NCI-H1105 (cell line): ENCODE measurements around the gene COL6A1.

Experiments used
- DNase-seq: peaks from one replicate; lab custom pipeline; 2025; lab: John Stamatoyannopoulos, UW

COL6A1 gene

GRCh38 chr21:45981151-45982091 lies at the start of gene COL6A1:
COL6A1 (plus strand) TSS chr21:45981770; CDS start chr21:45981851, 81 bp downstream.
- DNase-seq, result peak; percentile 64

- no peak for DNase-seq
Measured at GRCh38 chr21:45932922-45933502, 48.6 kb upstream of the COL6A1 start.

GRCh38 chr21:45934085-45934484 lies 47.5 kb upstream of the COL6A1 start:
- DNase-seq, result no peak

- DNase-seq, result no peak
Measured at GRCh38 chr21:45934554-45934953, 47.0 kb upstream of the COL6A1 start.

GRCh38 chr21:45935628-45936027 lies 45.9 kb upstream of the COL6A1 start:
- no peak for DNase-seq

- DNase-seq, result no peak
Measured at GRCh38 chr21:45937721-45938452, 43.7 kb upstream of the COL6A1 start.

- no peak for DNase-seq
Measured at GRCh38 chr21:45938453-45938755, 43.2 kb upstream of the COL6A1 start.

- DNase-seq, result no peak
Measured at GRCh38 chr21:45938811-45939520, 42.6 kb upstream of the COL6A1 start.

- no peak for DNase-seq
Measured at GRCh38 chr21:45939521-45940045, 42.0 kb upstream of the COL6A1 start.

- no peak for DNase-seq
Measured at GRCh38 chr21:45940091-45940490, 41.5 kb upstream of the COL6A1 start.

GRCh38 chr21:45940621-45941337 lies 40.8 kb upstream of the COL6A1 start:
- no peak for DNase-seq

- no peak for DNase-seq
Measured at GRCh38 chr21:45941338-45941710, 40.2 kb upstream of the COL6A1 start.

GRCh38 chr21:45941717-45942546 lies 39.6 kb upstream of the COL6A1 start:
- no peak for DNase-seq

- no peak for DNase-seq
Measured at GRCh38 chr21:45942755-45943629, 38.6 kb upstream of the COL6A1 start.

GRCh38 chr21:45943630-45944540 lies 37.7 kb upstream of the COL6A1 start:
- DNase-seq, result no peak

- DNase-seq, result no peak
Measured at GRCh38 chr21:45944601-45945000, 37.0 kb upstream of the COL6A1 start.

- DNase-seq, result no peak
Measured at GRCh38 chr21:45945066-45945867, 36.3 kb upstream of the COL6A1 start.

- no peak for DNase-seq
Measured at GRCh38 chr21:45945868-45946210, 35.7 kb upstream of the COL6A1 start.
